SH-SY5Y (cell line): ENCODE measurements around the gene OR6S1.

Experiments
- GATA2 ChIP-seq: IDR thresholded peaks from 2 replicates; pipeline ENCODE4 v1.6.1; 2011; ENCODE audit warnings: mild to moderate bottlenecking, low read depth, low read length
- GATA3 ChIP-seq: IDR thresholded peaks from 2 replicates; pipeline ENCODE4 v1.6.1; 2011; ENCODE audit warnings: low read depth, mild to moderate bottlenecking, low read length, moderate library complexity

Gene OR6S1, protein sequence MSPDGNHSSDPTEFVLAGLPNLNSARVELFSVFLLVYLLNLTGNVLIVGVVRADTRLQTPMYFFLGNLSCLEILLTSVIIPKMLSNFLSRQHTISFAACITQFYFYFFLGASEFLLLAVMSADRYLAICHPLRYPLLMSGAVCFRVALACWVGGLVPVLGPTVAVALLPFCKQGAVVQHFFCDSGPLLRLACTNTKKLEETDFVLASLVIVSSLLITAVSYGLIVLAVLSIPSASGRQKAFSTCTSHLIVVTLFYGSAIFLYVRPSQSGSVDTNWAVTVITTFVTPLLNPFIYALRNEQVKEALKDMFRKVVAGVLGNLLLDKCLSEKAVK

DNA sequence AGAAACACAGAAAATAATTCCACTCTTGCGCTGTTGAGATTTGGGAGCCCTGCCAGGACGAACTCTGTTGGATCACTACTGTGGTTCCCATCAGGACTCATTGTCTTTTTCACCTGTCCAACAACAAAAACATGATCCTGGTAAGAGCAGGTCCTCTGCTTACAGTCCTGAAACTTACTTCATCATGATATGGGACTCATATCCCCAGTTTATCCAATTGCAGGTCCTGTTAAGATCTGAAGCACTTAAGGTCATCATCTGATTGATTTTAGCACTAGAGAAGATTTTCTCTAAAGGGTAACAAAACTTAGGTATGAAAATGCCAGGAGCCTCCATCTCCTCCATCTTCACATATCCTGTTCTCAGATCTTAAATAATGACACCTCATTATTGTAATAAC, at the start of gene OR6S1:
Gene OR6S1, minus strand, starts transcription at position 101 of the 400 bp plus-strand sequence. Its CDS starts 0 bp downstream, at position 101.
- no peak for TF ChIP-seq GATA3
- TF ChIP-seq GATA2: no peak

DNA sequence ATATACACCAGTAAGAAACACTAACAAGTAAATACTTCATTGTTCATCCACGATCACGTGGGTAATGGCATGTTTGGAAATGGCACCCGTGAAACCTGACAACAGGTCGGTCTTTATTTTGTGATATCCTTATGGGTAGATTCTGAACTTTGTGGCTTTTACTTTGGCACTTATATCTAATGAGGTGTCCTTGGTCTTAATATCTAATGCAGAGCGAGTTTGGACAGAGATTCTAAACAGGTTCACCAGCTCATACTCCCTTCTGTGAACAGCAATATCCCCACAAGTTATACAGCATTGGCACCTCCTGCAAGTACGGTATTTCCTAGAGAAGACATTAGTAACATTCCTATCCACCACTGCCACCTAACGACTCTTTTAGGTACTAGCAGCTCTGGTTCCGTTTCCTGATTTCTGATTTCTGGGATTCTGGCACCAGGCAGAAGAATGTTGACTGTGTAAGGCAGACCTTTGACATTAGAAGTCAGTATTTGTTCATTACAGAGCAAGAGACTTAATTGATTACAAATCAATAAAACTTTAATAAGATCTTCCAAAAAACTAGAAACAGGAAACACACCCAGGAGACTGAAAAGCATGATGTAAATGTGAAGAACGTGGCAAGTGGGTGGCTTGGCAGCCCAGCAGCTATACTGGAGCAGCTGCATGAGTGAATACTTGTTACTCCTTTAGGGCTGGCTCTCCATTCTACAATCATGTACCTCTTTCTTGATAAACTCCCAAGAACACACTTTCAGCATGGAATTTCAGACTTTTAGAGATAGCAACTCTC, 49.6 kb upstream of the OR6S1 start:
- TF ChIP-seq GATA3 (no peak), GATA2 (no peak)

DNA sequence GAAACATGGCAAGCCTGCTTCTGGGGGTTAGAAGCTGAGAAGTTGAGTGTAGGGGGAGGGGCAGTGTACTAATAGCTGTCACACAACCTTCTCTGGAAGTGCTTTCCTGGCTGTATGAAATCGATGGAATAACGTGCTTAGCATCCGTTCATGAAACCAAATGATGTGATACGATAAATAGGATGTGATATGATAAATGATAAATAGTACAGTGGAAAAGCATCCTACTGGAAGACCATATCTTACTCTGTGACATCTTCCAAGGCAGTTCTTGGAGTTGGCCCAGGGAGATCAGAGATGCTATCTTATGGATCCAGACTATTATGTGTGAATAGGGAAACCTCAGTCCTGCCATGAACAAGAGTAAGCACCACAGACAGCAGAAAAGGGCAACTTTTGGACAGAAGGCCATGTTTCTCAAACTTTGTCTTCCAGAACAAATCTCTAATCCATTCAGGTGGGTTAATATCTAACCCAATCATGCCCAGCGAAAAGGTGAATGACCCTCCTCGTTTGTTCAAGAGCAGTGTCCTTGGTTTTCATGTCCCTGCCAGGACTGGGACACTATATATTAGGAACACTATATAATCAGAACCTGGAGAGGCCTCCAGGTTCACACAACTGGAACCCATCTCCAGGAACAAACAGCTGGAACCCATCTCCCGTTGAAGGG, 46.8 kb upstream of the OR6S1 start, which contains the start of gene ANG:
Gene ANG, plus strand, starts transcription at position 598 of the 673 bp plus-strand sequence. CDS start 4,801 bp downstream, outside the sequence.
- TF ChIP-seq GATA2 (no peak), GATA3 (no peak)

DNA sequence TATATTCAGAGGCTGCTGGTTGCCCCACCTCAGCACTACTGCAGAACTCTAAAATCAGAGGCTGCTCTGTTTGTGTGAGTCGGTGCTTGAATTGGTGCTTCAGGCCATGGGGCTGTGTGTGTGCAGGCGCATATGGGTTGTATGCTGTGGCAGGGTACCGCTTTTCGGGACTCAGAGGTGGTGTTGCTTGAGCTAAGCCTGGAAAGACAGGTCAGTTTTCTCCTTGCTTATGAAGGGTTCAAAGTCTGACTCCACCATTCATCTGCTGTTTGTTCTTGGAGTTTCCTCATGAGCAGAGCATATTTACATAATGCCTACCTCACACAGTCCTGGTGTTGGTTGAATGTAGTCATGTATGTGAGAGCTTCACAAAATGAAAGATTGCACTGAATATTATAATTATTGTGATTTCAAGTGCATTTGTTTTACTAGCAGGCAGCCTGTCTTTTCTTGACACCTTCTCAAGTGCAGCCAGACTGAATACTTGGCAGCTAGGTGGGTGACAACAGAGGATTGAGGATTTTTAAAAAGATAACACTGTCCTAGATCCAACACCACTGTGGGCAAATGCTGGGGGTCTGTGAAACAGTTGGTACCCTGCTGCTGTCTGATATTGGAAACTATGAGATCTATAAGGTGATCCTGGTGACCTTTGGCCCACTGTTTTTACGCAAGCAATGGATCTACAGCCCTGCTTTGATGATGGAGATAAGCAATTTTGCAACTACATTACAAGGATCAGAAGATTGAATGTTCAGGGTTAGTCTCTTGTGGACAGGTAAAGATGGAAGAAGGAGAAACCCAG, 46.1 kb upstream of the OR6S1 start:
- no peak for TF ChIP-seq GATA2
- no peak for TF ChIP-seq GATA3

DNA sequence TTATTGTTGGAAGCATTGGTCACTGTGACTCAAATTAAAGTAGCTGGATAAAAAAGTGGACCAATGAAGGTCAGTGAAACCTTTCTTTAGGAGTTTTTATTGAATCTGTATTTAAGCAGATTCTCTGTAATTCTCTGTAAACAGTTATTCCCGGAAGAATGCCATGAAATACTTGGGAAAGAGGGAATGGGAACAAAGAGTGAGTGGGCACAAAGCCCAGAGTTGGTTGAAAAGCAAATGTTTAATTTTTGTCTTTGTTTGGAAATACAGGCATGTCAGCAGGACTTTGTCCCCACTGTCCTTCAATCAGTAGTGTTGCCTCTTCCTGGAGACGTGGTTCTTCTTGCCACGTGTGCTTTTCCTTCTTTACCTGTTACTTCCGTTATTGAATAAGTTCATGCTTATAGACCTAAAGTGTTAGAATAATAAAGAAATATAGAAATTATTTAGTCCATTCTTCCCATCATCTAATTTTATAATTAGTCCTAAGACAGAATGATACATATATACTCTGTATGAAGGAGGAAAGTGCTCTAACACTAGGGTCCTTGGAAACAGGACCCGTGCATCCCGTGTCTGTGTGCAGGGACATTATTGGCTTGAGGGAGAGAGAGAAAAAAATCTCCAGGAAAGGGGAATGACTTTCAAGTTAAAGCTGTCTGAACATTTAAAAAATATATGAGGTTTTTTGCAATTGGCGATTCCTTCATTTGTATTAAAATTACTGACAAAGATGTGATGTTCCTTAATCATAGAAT, 45.1 kb upstream of the OR6S1 start:
- no peak for TF ChIP-seq GATA2
- no peak for TF ChIP-seq GATA3

DNA sequence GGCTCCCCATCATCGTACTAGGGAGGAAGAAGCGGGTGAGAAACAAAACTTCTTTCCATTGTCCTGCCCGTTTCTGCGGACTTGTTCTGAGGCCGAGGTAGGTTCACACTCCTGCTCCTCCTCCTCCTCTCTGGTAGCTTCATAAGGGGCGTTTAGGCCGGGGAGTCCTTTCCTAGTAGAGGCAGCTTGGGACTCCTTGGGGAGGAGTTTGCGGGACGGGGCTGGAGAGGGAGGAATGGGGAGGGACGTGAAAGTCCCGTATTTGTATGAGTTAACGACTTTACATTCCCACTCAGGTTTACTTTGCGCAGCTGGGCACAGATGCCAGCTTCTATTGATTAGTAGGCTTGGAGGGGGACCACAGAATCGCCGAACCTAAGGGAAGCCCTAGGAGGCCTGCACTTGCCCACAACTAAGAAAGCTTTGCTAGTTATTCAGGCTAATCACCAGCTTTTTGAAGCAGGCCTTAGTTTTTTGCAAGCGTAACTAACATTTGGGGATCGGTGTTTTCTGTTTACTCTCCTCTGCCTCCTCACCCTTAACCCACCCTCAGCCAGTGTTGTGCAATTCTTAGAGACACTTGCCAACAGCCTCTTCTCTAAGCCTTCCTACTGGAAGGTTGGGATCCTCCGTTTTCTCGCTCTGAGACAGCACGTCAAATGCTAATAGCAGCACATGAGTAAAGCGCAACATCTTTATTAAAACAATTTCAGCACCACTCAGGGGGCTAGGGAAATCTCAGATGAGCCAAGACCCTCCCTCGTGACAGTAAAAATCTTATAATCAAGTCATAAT, 43.4 kb upstream of the OR6S1 start:
- TF ChIP-seq GATA2 (no peak), GATA3 (no peak)

DNA sequence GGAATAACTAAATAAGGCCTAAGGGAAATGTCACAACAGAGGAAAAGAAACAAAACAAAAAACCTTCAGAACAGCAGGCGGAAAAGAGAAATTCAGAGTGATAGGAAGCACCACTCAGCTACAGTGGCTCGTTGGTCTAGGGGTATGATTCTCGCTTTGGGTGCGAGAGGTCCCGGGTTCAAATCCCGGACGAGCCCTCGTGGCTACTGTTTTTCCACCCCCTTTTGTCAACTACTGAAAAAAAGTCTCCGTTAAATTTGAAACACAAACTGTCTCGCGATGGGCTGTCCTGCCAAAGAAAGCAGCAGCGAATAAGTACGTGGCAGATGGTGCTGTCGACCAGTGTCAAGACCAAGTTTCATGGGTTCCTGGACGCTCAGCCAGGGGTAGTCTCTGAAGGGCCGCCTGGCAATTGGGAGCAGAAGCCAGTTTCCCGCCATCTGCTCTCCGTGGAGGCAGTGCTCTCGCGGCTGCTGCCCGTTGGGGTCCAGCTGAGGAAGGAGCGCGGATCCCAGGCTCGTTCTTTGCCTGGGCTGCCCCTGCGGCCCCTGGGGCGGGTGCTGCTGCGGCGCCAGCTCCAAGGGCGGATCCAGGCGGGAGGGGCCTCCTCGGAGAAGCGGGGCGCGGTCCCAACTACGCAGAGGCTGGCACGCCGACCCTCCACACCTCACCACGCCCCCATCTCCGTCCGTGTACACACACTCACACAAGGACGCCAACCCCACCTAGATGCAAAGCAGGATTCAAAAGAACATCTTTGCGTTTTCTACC, 42.6 kb upstream of the OR6S1 start, which contains the start of gene RNASE4:
Gene RNASE4, plus strand, starts transcription at position 670 of the 771 bp plus-strand sequence. CDS start 14,812 bp downstream, outside the sequence.
- TF ChIP-seq GATA3: no peak
- TF ChIP-seq GATA2: no peak

DNA sequence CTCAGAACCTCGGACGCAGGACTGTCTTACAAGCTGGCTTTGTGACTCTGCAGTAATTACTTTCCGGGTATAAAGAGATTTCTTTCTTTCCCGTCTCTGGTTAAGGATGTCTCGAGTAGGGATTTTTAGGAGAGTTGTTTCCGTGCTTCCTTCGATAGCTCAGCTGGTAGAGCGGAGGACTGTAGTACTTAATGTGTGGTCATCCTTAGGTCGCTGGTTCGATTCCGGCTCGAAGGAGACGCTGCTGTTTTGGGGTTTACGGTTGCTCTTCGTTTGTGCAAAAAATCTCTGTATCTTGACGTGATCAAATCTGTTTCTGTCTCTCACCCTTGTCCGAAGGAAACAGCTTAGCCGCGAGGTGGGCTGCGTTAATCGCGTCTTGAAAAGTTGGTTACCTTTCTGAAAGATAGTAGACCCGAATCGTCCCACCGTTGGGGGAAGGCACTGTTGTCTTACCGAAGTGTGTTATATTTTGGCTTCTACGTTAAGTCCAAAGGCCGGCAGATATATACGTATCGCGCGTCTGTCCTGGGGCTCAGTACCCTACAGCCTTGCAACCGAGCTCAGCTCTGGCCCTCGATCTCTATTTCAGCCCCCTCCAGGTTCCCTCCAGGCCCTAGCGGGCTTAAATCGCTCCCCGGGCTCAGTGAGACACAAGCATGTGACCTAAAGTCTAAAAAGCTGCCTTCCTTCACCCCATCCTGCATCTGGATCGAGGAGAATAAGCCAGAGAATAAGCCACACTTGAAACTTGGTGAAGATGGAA, 41.8 kb upstream of the OR6S1 start:
- TF ChIP-seq GATA2: peak; percentile 16; the same call in 1 of the 2 replicates
- no peak for TF ChIP-seq GATA3

DNA sequence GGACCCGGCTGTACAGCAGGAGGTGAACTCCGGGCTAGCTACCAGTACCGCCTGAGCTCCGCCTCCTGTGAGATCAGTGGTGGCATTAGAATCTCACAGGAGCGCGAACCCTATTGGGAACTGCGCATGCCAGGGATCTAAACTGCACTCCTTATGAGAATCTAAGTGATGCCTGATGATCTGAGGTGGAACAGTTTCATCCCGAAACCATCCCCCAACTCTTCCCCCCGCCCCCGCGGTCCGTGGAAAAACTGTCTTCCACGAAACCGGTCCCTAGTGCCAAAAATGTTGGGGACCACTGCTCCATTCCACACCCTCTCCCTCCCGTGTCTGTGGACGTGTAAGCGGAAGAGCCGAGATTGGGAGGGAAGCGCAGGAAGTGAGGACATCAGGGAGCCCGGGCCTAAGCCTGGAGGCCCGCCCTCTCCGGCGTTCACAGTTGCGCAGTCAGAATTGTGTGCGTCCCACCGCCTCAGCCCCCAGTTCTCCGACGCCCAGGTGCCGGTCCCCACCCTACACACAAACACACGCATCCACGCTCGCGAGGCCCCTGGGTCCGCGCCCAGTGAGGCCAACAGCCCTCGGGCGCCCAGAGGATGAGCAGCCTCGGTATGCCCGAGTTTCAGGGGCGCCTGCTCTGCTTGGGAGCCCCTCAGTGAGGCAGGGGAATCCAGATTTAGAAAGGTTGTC, 41.1 kb upstream of the OR6S1 start:
- TF ChIP-seq GATA3 (no peak), GATA2 (no peak)

DNA sequence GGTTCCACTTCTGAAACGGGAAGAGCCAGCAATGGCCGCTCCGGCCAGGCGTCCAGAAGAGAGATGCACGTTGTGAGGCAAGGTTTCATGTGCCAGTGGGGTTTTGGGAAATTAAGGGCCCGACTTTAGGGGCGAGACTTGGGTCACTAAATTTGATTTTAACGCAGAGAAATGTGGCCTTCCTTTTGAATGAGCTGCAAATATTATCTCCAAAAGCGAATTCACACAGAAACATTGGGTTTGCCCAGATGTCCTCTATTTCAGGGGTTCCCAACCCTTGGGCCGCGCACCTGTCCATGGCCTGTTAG, 40.6 kb upstream of the OR6S1 start:
- TF ChIP-seq GATA2 (no peak), GATA3 (no peak)
